T-helper 17 cell (primary cell): Measurements from ENCODE around the gene ANAPC2. TPM values are rescaled to one million over a fixed set of nuclear protein-coding genes. Genes with fewer than 3 reads are reported as not detected.

Experiments
- ATAC-seq: fragments of 150-1000 bp; cut with Tn5 transposase; 2 replicates; pipeline ENCODE4 v1.10.0; 2021; ENCODE audit warnings: mild to moderate bottlenecking, moderate library complexity
- DNase-seq, 3 donors: peaks; one replicate each; pipeline versions ENCODE4 v3.0.0 to v3.0.0-alpha.2; 2020 to 2021
- H3K9me3 ChIP-seq: one replicate; pipeline ENCODE4 v1.7.0; 2013; ENCODE audit warnings: low read length, mild to moderate bottlenecking; ENCODE audit not compliant: control insufficient read depth, poor library complexity, severe bottlenecking
- H3K27ac Mint-ChIP-seq: one replicate; pipeline ENCODE4 v1.8.0; 2022; ENCODE audit warnings: mild to moderate bottlenecking, moderate library complexity, mixed read lengths
- H3K27me3 Mint-ChIP-seq: one replicate; pipeline ENCODE4 v1.8.0; 2022; ENCODE audit warnings: mixed read lengths
- H3K36me3 Mint-ChIP-seq: one replicate; pipeline ENCODE4 v1.8.0; 2022; ENCODE audit warnings: low read depth, mixed read lengths
- H3K4me1 Mint-ChIP-seq: one replicate; pipeline ENCODE4 v1.8.0; 2022; ENCODE audit warnings: mild to moderate bottlenecking, mixed read lengths
- H3K4me3 Mint-ChIP-seq: one replicate; pipeline ENCODE4 v1.8.0; 2022; ENCODE audit warnings: mild to moderate bottlenecking, moderate library complexity, mixed read lengths
- total RNA-seq, 4 donors: library from RNA in 2 of 4; stranded (reverse) in 2 of 4; gene quantifications; one replicate each; pipeline ENCODE4 v1.2.3 and lab custom pipeline; 2022 to 2026

ANAPC2 gene
- total RNA-seq, 2 donors from 2014 or later: 114 to 116 TPM

GRCh38 chr9:137189297-137190295, 1.2 kb upstream of the ANAPC2 start:
- ATAC-seq (no peak), DNase-seq (no peak)
- H3K4me3 Mint-ChIP-seq: peak overlapping the region; percentile 94
- peaks cover 22% of the 10 kb centered on the region for H3K4me1 Mint-ChIP-seq
- no peaks in the 10 kb centered on the region for H3K36me3 Mint-ChIP-seq
- H3K27me3 Mint-ChIP-seq: no peaks in the 10 kb centered on the region
- no peaks in the 10 kb centered on the region for H3K9me3 ChIP-seq
- H3K27ac Mint-ChIP-seq: peak overlapping the region; percentile 89

GRCh38 chr9:137188086-137188489, 272 bp downstream of the ANAPC2 start:
- Mint-ChIP-seq H3K27ac (peak overlapping the region; percentile 89), H3K36me3 (no peaks in the 10 kb centered on the region), H3K4me3 (peak overlapping the region; percentile 94), H3K27me3 (no peaks in the 10 kb centered on the region), H3K4me1 (peaks cover 28% of the 10 kb centered on the region)
- ATAC-seq: peak; percentile 33
- no peaks in the 10 kb centered on the region for H3K9me3 ChIP-seq
- DNase-seq: no peak

- DNase-seq (no peak), ATAC-seq (no peak)
- no peaks in the 10 kb centered on the region for H3K36me3 Mint-ChIP-seq
- peak overlapping the region; percentile 89 for H3K27ac Mint-ChIP-seq
- H3K27me3 Mint-ChIP-seq: no peaks in the 10 kb centered on the region
- no peaks in the 10 kb centered on the region for H3K9me3 ChIP-seq
- H3K4me3 Mint-ChIP-seq: peak overlapping the region; percentile 94
- peaks cover 28% of the 10 kb centered on the region for H3K4me1 Mint-ChIP-seq
These were observed 974 bp downstream of the ANAPC2 start for GRCh38 chr9:137187386-137187785.

GRCh38 chr9:137186385-137186784, 2.0 kb downstream of the ANAPC2 start:
- ATAC-seq (no peak), DNase-seq (no peak)
- H3K27me3 Mint-ChIP-seq: no peaks in the 10 kb centered on the region
- peak overlapping the region; percentile 89 for H3K27ac Mint-ChIP-seq
- no peak overlapping the region for H3K4me3 Mint-ChIP-seq
- peaks cover 31% of the 10 kb centered on the region for H3K4me1 Mint-ChIP-seq
- H3K36me3 Mint-ChIP-seq: peaks cover 3% of the 10 kb centered on the region
- H3K9me3 ChIP-seq: no peaks in the 10 kb centered on the region

DNA sequence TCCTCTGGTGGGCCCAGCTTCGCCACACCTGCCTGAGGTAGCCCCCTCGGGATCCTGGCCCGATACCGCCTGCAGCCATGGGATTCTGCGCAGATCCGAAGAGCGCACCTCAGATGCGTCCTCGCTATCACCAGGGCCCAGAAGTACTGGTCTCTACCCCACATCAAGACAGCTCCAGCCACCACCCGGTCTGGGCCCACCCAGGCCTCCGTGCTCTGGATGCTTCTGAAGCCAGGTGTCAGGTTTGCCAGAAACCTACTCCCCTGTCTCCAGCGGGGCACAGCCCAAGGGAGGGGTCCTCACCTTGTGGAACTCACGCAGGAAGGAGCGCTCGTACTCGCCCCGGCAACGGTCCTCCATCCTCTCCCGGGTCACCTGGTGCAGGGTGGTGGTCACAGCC, 2.4 kb downstream of the ANAPC2 start:
- DNase-seq (no peak), ATAC-seq (no peak)
- H3K27me3 Mint-ChIP-seq: no peaks in the 10 kb centered on the region
- H3K4me1 Mint-ChIP-seq: peaks cover 30% of the 10 kb centered on the region
- H3K27ac Mint-ChIP-seq: no peak overlapping the region
- H3K4me3 Mint-ChIP-seq: no peak overlapping the region
- no peaks in the 10 kb centered on the region for H3K9me3 ChIP-seq
- H3K36me3 Mint-ChIP-seq: peaks cover 3% of the 10 kb centered on the region

- Mint-ChIP-seq H3K27me3 (no peaks in the 10 kb centered on the region), H3K36me3 (peaks cover 3% of the 10 kb centered on the region), H3K27ac (no peak overlapping the region), H3K4me1 (peaks cover 25% of the 10 kb centered on the region), H3K4me3 (no peak overlapping the region)
- ATAC-seq (no peak), DNase-seq (no peak)
- no peaks in the 10 kb centered on the region for H3K9me3 ChIP-seq
These were observed 3.3 kb downstream of the ANAPC2 start for GRCh38 chr9:137184881-137185660.

GRCh38 chr9:137183980-137184595, 4.3 kb downstream of the ANAPC2 start:
- peak overlapping the region; percentile 21 for H3K4me3 Mint-ChIP-seq
- no peaks in the 10 kb centered on the region for H3K27me3 Mint-ChIP-seq
- H3K4me1 Mint-ChIP-seq: peaks cover 19% of the 10 kb centered on the region
- DNase-seq: no peak
- no peak overlapping the region for H3K27ac Mint-ChIP-seq
- peaks cover 3% of the 10 kb centered on the region for H3K36me3 Mint-ChIP-seq
- H3K9me3 ChIP-seq: no peaks in the 10 kb centered on the region
- ATAC-seq: no peak

DNA sequence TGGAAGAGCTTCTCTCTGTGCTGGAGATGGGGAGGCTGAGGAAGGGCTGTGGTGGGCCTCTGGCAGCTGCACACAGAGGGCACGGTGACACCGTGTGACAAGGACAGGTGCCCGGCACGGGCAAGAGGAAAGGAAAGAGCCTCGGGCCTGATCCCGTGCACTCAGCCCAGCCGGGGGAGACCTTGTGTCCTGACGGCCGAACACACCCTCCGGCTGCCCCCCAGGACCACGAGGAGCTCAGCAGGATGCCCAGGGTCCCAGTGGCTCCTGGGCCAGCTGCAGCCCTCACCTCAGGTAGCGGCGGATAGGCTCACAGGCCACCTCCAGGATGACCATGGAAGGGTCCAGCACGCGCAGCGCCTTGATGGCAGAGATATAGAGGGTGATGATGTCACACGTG, 5.5 kb downstream of the ANAPC2 start:
- Mint-ChIP-seq H3K36me3 (peaks cover 3% of the 10 kb centered on the region), H3K27me3 (no peaks in the 10 kb centered on the region), H3K4me3 (no peak overlapping the region), H3K27ac (no peak overlapping the region), H3K4me1 (peaks cover 12% of the 10 kb centered on the region)
- H3K9me3 ChIP-seq: no peaks in the 10 kb centered on the region
- ATAC-seq (no peak), DNase-seq (no peak)

- no peak overlapping the region for H3K4me3 Mint-ChIP-seq
- no peaks in the 10 kb centered on the region for H3K9me3 ChIP-seq
- ATAC-seq (no peak), DNase-seq (no peak)
- peak overlapping the region; percentile 80 for H3K27ac Mint-ChIP-seq
- peaks cover 3% of the 10 kb centered on the region for H3K36me3 Mint-ChIP-seq
- peaks cover 10% of the 10 kb centered on the region for H3K4me1 Mint-ChIP-seq
- H3K27me3 Mint-ChIP-seq: no peaks in the 10 kb centered on the region
These were observed 6.7 kb downstream of the ANAPC2 start for GRCh38 chr9:137181680-137182079.

DNA sequence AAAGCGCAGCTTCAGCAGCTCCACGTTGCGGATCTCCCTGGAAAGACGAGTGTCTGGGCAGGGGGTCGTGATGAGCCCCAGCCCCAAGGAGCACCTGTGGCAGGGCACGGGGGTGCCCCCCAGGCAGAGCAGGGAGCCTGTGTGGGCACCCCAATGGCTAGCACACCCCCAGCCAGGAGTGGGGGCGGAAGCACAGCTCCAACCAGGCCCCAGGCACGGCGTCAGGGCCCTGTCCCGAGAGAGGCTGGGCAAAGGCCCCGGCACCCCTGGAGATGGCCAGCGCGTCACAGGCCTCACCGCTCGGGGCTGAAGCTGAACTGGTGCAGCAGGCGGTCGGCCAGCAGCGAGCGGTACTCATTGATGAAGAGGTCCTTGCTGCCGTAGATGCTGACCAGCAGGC, 7.9 kb downstream of the ANAPC2 start:
- ATAC-seq: no peak
- H3K27me3 Mint-ChIP-seq: no peaks in the 10 kb centered on the region
- H3K27ac Mint-ChIP-seq: no peak overlapping the region
- no peak overlapping the region for H3K4me3 Mint-ChIP-seq
- peaks cover 3% of the 10 kb centered on the region for H3K36me3 Mint-ChIP-seq
- peaks cover 10% of the 10 kb centered on the region for H3K4me1 Mint-ChIP-seq
- H3K9me3 ChIP-seq: no peaks in the 10 kb centered on the region
- DNase-seq: no peak

- ATAC-seq (no peak), DNase-seq (no peak)
- H3K4me3 Mint-ChIP-seq: no peak overlapping the region
- peaks cover 10% of the 10 kb centered on the region for H3K4me1 Mint-ChIP-seq
- H3K27me3 Mint-ChIP-seq: no peaks in the 10 kb centered on the region
- no peak overlapping the region for H3K27ac Mint-ChIP-seq
- no peaks in the 10 kb centered on the region for H3K9me3 ChIP-seq
- H3K36me3 Mint-ChIP-seq: peaks cover 3% of the 10 kb centered on the region
These were observed 8.6 kb downstream of the ANAPC2 start for GRCh38 chr9:137179761-137180160.

DNA sequence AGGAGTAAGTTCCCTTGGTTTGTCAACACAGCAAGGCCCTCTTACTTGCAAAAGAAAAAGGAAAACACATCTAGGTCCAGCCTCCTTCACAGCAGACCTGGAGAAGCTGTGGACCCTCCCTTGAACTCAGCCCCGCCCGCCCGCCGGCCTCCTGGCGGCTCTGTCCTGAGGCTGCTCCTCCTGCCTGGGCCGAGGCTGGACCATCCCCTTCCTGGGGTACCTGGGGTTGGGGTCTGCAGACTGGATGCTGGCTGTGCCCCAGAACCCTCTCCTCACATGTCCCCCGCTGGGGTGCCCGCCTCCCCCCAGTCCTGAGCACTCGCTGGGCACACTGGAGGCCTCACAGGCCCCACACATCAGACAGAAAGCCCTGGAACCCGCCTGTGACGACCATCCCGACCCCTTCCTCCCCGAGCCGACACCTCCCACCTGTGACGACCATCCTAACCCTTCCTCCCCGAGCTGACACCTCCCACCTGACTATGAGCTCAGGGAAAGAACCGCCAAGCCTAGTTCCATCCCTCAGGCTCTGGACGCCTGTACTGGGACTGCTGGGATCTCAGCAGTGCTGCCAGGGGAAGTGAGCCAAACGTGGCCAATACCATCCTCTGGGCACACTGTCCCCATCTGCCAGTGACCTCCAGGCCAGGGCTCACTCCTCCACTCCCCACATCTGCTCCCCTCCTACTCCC, 9.3 kb downstream of the ANAPC2 start:
- Mint-ChIP-seq H3K36me3 (peaks cover 3% of the 10 kb centered on the region), H3K27me3 (no peaks in the 10 kb centered on the region), H3K4me1 (peaks cover 6% of the 10 kb centered on the region), H3K27ac (no peak overlapping the region), H3K4me3 (no peak overlapping the region)
- no peak for ATAC-seq
- no peaks in the 10 kb centered on the region for H3K9me3 ChIP-seq
- no peak for DNase-seq
